Tibial artery (tissue), 4 donors: Measurements from ENCODE around the gene SYNGR4.
A peak's percentile ranks its signal among the peaks of the same experiment; 100 is the strongest.

Source experiments
- DNase-seq, 2 donors: peaks; one replicate each; pipeline ENCODE4 v3.0.0-alpha.2; 2019
- H3K27ac ChIP-seq, 2 donors: fragments of 200-600 bp; sonication (generic) in 1 of 2; 1 replicate in 1 of 2; 2 replicates in 1 of 2; pipeline ENCODE4 v1.5.1; 2018 to 2019; ENCODE audit warnings: mild to moderate bottlenecking in 1 of 2
- H3K27me3 ChIP-seq, 2 donors: fragments of 200-600 bp; sonication (generic) in 1 of 2; one replicate each; pipeline versions ENCODE4 v1.5.1 to v1.6.0; 2016 to 2019
- H3K36me3 ChIP-seq, 3 donors: fragments of 200-600 bp; sonication (generic) in 2 of 3; one replicate each; pipeline ENCODE4 v1.5.1; 2016 to 2019; ENCODE audit warnings: mild to moderate bottlenecking in 2 of 3
- H3K4me1 ChIP-seq, 4 donors: fragments of 200-600 bp; sonication (generic) in 2 of 4; 1 replicate in 3 of 4; 2 replicates in 1 of 4; pipeline ENCODE4 v1.5.1; 2016 to 2019
- H3K4me3 ChIP-seq, 2 donors: fragments of 200-600 bp; sonication (generic) in 1 of 2; 1 replicate in 1 of 2; 2 replicates in 1 of 2; pipeline ENCODE4 v1.5.1; 2018 to 2019; ENCODE audit warnings: mild to moderate bottlenecking in 2 of 2
- H3K9me3 ChIP-seq, 3 donors: fragments of 200-600 bp; sonication (generic) in 1 of 3; one replicate each; pipeline ENCODE4 v1.5.1; 2016 to 2019
- intact Hi-C: fragments of 100-400 bp; cut with DNase I; formaldehyde crosslinking; loops from one replicate; pipeline ENCODE4 v1.15.0; 2023; ENCODE audit warnings: low total_unique reads
- TF ChIP-seq, protein P1 (sequence below), 2 experiments: fragments of 200-600 bp in 1 of 2; fragments of 450-650 bp in 1 of 2; IDR thresholded peaks; one replicate each; pipeline ENCODE4 v1.5.1; 2017 to 2019; ENCODE audit warnings: antibody characterized with exemption in 2 of 2, mild to moderate bottlenecking in 1 of 2, moderate library complexity in 1 of 2

The SYNGR4 gene

DNA sequence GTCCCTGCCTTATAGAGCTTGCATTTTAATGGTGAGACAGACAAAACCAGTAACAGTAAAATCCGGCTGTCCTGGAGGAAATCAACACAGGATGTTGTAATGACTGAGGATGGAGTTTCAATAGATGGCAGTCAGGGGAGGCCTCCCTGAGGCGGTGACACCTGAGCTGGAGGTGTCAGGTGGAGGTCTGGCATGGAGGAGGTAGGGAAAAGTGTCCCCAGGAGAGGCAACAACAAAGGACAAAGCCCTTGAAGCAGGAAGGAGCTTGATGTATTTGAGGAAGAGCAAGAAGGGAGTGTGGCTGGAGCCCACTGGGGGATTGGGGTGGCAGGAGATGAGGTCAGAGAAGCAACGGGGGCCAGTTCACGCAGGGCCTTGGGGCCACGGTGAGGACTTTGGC, 37.1 kb downstream of the SYNGR4 start:
- intact Hi-C loops, result no loop called here
- TF ChIP-seq, protein P1, sequence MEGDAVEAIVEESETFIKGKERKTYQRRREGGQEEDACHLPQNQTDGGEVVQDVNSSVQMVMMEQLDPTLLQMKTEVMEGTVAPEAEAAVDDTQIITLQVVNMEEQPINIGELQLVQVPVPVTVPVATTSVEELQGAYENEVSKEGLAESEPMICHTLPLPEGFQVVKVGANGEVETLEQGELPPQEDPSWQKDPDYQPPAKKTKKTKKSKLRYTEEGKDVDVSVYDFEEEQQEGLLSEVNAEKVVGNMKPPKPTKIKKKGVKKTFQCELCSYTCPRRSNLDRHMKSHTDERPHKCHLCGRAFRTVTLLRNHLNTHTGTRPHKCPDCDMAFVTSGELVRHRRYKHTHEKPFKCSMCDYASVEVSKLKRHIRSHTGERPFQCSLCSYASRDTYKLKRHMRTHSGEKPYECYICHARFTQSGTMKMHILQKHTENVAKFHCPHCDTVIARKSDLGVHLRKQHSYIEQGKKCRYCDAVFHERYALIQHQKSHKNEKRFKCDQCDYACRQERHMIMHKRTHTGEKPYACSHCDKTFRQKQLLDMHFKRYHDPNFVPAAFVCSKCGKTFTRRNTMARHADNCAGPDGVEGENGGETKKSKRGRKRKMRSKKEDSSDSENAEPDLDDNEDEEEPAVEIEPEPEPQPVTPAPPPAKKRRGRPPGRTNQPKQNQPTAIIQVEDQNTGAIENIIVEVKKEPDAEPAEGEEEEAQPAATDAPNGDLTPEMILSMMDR (IDR thresholded peaks at IDR 0.05), result no peak
- Histone ChIP-seq H3K36me3 (peaks cover 0 to 4% (median 0%) of the 10 kb centered on the region in 3 donors), H3K4me1 (peaks cover 0 to 12% (median 5%) of the 10 kb centered on the region in 4 donors), H3K27ac (no peak overlapping the region), H3K27me3 (peaks cover 0 to 38% of the 10 kb centered on the region in 2 donors), H3K4me3 (no peak overlapping the region), H3K9me3 (no peaks in the 10 kb centered on the region)
- DNase-seq, result no peak

GRCh38 chr19:48403606-48404005, 39.4 kb downstream of the SYNGR4 start:
- intact Hi-C loops, result no loop called here
- no peak overlapping the region for H3K27ac ChIP-seq
- H3K4me3 ChIP-seq, result no peak overlapping the region
- H3K9me3 ChIP-seq, result no peaks in the 10 kb centered on the region
- DNase-seq, result peak in 1 of 2 donors; percentile 36
- H3K4me1 ChIP-seq, result peaks cover 0 to 3% (median 1%) of the 10 kb centered on the region in 4 donors
- TF ChIP-seq, protein P1 (IDR thresholded peaks at IDR 0.05), result no peak
- H3K36me3 ChIP-seq, result peaks cover 0 to 4% (median 0%) of the 10 kb centered on the region in 3 donors
- H3K27me3 ChIP-seq, result peaks cover 0 to 31% of the 10 kb centered on the region in 2 donors

GRCh38 chr19:48405010-48405659, 41.0 kb downstream of the SYNGR4 start:
- intact Hi-C loops, result loop anchor here (5.0 kb wide), 1 partner anchor 387 kb away; no protein-coding TSS in a partner anchor
- DNase-seq, result no peak
- no peak overlapping the region for H3K27ac ChIP-seq
- H3K27me3 ChIP-seq, result peaks cover 0 to 35% of the 10 kb centered on the region in 2 donors
- TF ChIP-seq, protein P1 (IDR thresholded peaks at IDR 0.05), result no peak
- H3K4me3 ChIP-seq, result no peak overlapping the region
- H3K9me3 ChIP-seq, result no peaks in the 10 kb centered on the region
- H3K36me3 ChIP-seq, result peaks cover 0 to 4% (median 0%) of the 10 kb centered on the region in 3 donors
- H3K4me1 ChIP-seq, result no peaks in the 10 kb centered on the region

DNA sequence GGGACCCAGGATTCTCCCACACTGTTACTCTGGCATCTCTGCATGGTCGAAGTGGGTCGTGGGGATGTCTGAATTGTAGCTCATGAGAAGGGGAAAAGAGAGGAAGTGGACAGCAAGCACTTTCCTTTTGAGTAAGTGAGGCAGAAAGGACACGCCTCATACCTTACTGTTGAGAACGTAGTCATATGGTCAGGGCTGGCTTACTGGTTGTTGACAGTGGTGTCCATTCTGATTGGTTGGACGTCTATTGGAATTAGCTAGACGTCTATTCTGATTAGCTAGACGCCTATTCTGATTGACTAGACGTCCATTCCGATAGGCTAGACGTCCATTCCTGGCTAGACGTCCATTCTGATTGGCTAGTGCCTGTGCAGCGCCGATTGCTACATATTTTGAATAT, 41.7 kb downstream of the SYNGR4 start:
- TF ChIP-seq, protein P1 (IDR thresholded peaks at IDR 0.05), result no peak
- no peak overlapping the region for H3K27ac ChIP-seq

GRCh38 chr19:48413879-48414587, 49.9 kb downstream of the SYNGR4 start:
- TF ChIP-seq, protein P1 (IDR thresholded peaks at IDR 0.05), result no peak
- no peaks in the 10 kb centered on the region for H3K36me3 ChIP-seq
- H3K27me3 ChIP-seq, result peaks cover 0 to 56% of the 10 kb centered on the region in 2 donors
- H3K4me3 ChIP-seq, result no peak overlapping the region
- peaks cover 0 to 16% (median 6%) of the 10 kb centered on the region in 4 donors for H3K4me1 ChIP-seq
- no peak for DNase-seq
- H3K27ac ChIP-seq, result no peak overlapping the region
- H3K9me3 ChIP-seq, result no peaks in the 10 kb centered on the region
- intact Hi-C loops, result loop anchor here (1.0 kb wide), 1 partner anchor 27 kb away; no protein-coding TSS in a partner anchor

More for the DNA sequence above, 41.7 kb downstream of the SYNGR4 start:
- H3K9me3 ChIP-seq, result no peaks in the 10 kb centered on the region
- no peak overlapping the region for H3K4me3 ChIP-seq
- intact Hi-C loops, result loop anchor here (5.0 kb wide), 1 partner anchor 386 kb away; no protein-coding TSS in a partner anchor
- no peak for DNase-seq
- H3K27me3 ChIP-seq, result peaks cover 0 to 37% of the 10 kb centered on the region in 2 donors
- H3K36me3 ChIP-seq, result peaks cover 0 to 4% (median 0%) of the 10 kb centered on the region in 3 donors
- H3K4me1 ChIP-seq, result no peaks in the 10 kb centered on the region
